Measurements from ENCODE around the gene ITPRID1. TPM values are rescaled to one million over a fixed set of nuclear protein-coding genes. Genes with fewer than 3 reads are reported as not detected.
A peak's percentile ranks its signal among the peaks of the same experiment; 100 is the strongest.

The ITPRID1 gene
- total RNA-seq, 1 experiment from 2014 or later: not detected

DNA sequence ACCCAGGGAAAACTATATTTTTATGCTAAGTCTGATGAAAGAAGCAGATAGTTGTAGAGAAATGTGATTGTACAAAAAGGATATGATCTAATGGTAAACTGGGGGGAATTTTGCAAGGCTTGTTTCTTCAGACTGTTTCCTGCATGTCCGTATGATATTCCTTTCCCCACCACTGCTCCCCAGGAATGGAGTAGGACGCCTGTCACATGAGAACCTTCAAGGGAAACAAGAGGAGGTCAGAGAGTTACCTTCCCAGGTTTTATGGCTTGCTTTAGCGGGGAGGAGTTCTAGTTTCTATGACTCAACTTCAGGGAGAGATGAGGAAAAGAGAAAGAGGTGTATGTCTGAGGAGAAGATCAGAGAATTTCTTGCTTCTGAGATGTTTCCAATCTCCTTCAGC is 16.4 kb upstream of the ITPRID1 start:
- no peak overlapping the region for H3K4me3 ChIP-seq (ENCODE audit: low read length)
- peak; percentile 9 for DNase-seq
- BruUV-seq (replicated peaks): no TSS peak
- ATAC-seq: no peak
- H3K36me3 ChIP-seq (ENCODE audit: low read depth, low read length): no peaks in the 10 kb centered on the region
- no peaks in the 10 kb centered on the region for H3F3A ChIP-seq (ENCODE audit: low read length, unreplicated experiment)
- H3K9me3 ChIP-seq (ENCODE audit: low read length): no peaks in the 10 kb centered on the region
- intact Hi-C loops (cut with micrococcal nuclease): no loop called here
- no peak overlapping the region for H3K27ac ChIP-seq (ENCODE audit: low read length)
- no peaks in the 10 kb centered on the region for H4K20me1 ChIP-seq (ENCODE audit: low read length)
- no peaks in the 10 kb centered on the region for H3K9me2 ChIP-seq (replicated peaks; ENCODE audit: low read length)
- no peak overlapping the region for H3K4me2 ChIP-seq (ENCODE audit: low read length)
- CTCF ChIA-PET: no interaction called here
- peaks cover 11% of the 10 kb centered on the region; the same call in 1 of the 2 replicates for H3K4me1 ChIP-seq (ENCODE audit: insufficient read depth, low read length)
- H3K27me3 ChIP-seq (ENCODE audit: low read length): peaks cover 23% of the 10 kb centered on the region
- H3K79me2 ChIP-seq (ENCODE audit: low read length): no peaks in the 10 kb centered on the region
- no peak for TF ChIP-seq EZH2phosphoT487 (IDR thresholded peaks at IDR 0.05; ENCODE audit: borderline replicate concordance, low read length)
- TF ChIP-seq, protein P1, sequence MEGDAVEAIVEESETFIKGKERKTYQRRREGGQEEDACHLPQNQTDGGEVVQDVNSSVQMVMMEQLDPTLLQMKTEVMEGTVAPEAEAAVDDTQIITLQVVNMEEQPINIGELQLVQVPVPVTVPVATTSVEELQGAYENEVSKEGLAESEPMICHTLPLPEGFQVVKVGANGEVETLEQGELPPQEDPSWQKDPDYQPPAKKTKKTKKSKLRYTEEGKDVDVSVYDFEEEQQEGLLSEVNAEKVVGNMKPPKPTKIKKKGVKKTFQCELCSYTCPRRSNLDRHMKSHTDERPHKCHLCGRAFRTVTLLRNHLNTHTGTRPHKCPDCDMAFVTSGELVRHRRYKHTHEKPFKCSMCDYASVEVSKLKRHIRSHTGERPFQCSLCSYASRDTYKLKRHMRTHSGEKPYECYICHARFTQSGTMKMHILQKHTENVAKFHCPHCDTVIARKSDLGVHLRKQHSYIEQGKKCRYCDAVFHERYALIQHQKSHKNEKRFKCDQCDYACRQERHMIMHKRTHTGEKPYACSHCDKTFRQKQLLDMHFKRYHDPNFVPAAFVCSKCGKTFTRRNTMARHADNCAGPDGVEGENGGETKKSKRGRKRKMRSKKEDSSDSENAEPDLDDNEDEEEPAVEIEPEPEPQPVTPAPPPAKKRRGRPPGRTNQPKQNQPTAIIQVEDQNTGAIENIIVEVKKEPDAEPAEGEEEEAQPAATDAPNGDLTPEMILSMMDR (conservative IDR thresholded peaks at IDR 0.05; ENCODE audit: low read depth, low read length): no peak
- TF ChIP-seq EZH2 (IDR thresholded peaks at IDR 0.05; ENCODE audit: low read length, unreplicated experiment): no peak
- POLR2A ChIA-PET (ENCODE audit: unreplicated experiment): no interaction called here
- H3K9ac ChIP-seq (ENCODE audit: low read length): no peak overlapping the region
- no peak overlapping the region for H2AFZ ChIP-seq (ENCODE audit: low read length)

DNA sequence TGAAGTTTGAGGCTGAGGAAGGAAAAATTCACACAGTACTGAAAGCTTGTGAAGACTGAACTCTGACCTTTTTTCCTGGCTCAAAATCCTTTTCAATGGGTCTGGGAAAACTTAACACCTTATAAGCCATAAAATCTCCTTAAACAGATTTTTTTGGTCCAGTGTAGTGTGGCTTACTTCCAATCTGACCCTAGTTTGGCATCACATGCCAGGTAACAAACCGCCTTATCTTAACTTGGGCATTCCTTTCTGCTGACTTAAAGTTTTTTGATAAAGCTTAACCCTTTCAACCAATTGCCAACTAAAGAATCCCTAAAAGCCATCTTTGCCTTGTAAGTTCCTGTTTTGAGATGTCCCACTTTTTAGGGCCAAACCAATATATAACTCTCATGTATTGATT is 13.2 kb upstream of the ITPRID1 start:
- CTCF ChIA-PET: no interaction called here
- DNase-seq: no peak

DNA sequence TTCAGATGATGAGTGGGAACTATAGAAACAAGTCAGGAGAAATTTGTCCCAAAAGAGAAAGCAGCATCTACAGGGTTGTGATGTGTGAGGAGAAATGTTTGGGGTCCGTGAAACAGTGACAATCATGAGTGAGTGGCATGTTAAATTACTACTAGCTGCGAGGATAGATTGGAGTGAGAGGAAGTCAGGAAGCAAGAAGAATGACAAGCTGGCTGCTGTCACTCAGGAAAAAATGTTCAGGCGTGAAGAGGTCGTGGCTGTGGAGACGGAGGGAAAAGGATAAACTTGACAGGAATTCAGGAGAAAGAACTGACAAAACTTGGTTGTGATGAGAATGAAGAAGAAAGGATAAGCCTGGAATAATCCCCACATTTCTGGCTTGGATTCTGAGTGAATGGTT is 5.1 kb upstream of the ITPRID1 start:
- Histone ChIP-seq H2AFZ (ENCODE audit: low read length) (no peak overlapping the region), H3K4me2 (ENCODE audit: low read length) (no peak overlapping the region), H3K9ac (ENCODE audit: low read length) (no peak overlapping the region), H3K79me2 (ENCODE audit: low read length) (no peaks in the 10 kb centered on the region), H3K4me3 (ENCODE audit: low read length) (no peak overlapping the region), H3K9me3 (ENCODE audit: low read length) (no peaks in the 10 kb centered on the region), H3K4me1 (ENCODE audit: insufficient read depth, low read length) (no peaks in the 10 kb centered on the region), H3K27ac (ENCODE audit: low read length) (no peak overlapping the region), H3K36me3 (ENCODE audit: low read depth, low read length) (no peaks in the 10 kb centered on the region), H4K20me1 (ENCODE audit: low read length) (no peaks in the 10 kb centered on the region), H3K9me2 (replicated peaks; ENCODE audit: low read length) (no peaks in the 10 kb centered on the region), H3K27me3 (ENCODE audit: low read length) (peaks cover 43% of the 10 kb centered on the region), H3F3A (ENCODE audit: low read length, unreplicated experiment) (no peaks in the 10 kb centered on the region)
- ATAC-seq (no peak), DNase-seq (no peak)
- ChIA-PET CTCF (no interaction called here), POLR2A (ENCODE audit: unreplicated experiment) (no interaction called here)
- no peak for TF ChIP-seq EZH2 (IDR thresholded peaks at IDR 0.05; ENCODE audit: low read length, unreplicated experiment)
- no peak for TF ChIP-seq EZH2phosphoT487 (IDR thresholded peaks at IDR 0.05; ENCODE audit: borderline replicate concordance, low read length)
- TF ChIP-seq, protein P1 (conservative IDR thresholded peaks at IDR 0.05; ENCODE audit: low read depth, low read length): no peak
- intact Hi-C loops (cut with micrococcal nuclease): no loop called here
- BruUV-seq (replicated peaks): no TSS peak

More for the DNA sequence above, 13.2 kb upstream of the ITPRID1 start:
- Histone ChIP-seq H3K27me3 (ENCODE audit: low read length) (peaks cover 23% of the 10 kb centered on the region), H3F3A (ENCODE audit: low read length, unreplicated experiment) (no peaks in the 10 kb centered on the region), H3K9ac (ENCODE audit: low read length) (no peak overlapping the region), H3K36me3 (ENCODE audit: low read depth, low read length) (no peaks in the 10 kb centered on the region), H3K4me1 (ENCODE audit: insufficient read depth, low read length) (no peaks in the 10 kb centered on the region), H3K4me2 (ENCODE audit: low read length) (no peak overlapping the region), H3K9me2 (replicated peaks; ENCODE audit: low read length) (no peaks in the 10 kb centered on the region), H4K20me1 (ENCODE audit: low read length) (no peaks in the 10 kb centered on the region), H3K4me3 (ENCODE audit: low read length) (no peak overlapping the region), H2AFZ (ENCODE audit: low read length) (no peak overlapping the region), H3K27ac (ENCODE audit: low read length) (no peak overlapping the region), H3K79me2 (ENCODE audit: low read length) (no peaks in the 10 kb centered on the region), H3K9me3 (ENCODE audit: low read length) (no peaks in the 10 kb centered on the region)
- TF ChIP-seq, protein P1 (conservative IDR thresholded peaks at IDR 0.05; ENCODE audit: low read depth, low read length): no peak
- TF ChIP-seq EZH2 (IDR thresholded peaks at IDR 0.05; ENCODE audit: low read length, unreplicated experiment): no peak
- TF ChIP-seq EZH2phosphoT487 (IDR thresholded peaks at IDR 0.05; ENCODE audit: borderline replicate concordance, low read length): no peak
- no TSS peak for BruUV-seq (replicated peaks)
- intact Hi-C loops (cut with micrococcal nuclease): no loop called here
- no peak for ATAC-seq
- POLR2A ChIA-PET (ENCODE audit: unreplicated experiment): no interaction called here
